ENCODE measurements around the gene SYT2. TPM values are rescaled to one million over a fixed set of nuclear protein-coding genes. Genes with fewer than 3 reads are reported as not detected.

Gene SYT2
- total and polyA plus RNA-seq, 10 of the 15 experiments (the other 5 are each of a cell fraction or from before 2014, with no cell fraction given) = not detected

DNA sequence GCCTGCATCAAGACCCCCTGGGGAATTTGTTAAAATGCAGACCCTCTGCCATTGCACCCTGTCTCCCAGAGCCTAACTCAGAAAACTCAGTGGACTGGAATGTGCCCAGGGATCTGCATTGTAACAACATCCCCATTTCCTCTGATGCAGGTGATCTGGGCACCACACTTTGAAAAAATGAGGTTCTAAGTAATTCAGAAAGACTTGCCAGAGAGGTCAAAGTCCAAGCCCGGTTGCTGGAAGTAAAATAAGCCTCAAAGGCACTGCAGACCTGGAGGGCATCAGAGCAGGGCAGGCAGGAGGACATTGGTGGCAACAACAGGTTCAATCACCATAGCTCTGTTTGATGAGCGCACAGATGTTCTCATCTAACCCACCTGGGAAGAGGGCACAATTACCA is 90.7 kb downstream of the SYT2 start:
- ChIA-PET CTCF (interaction anchor here (0.6 kb wide), 1 partner anchor 161 kb away, joined by 3 read pairs; no protein-coding TSS in a partner anchor), RAD21 (ENCODE audit: unreplicated experiment) (interaction anchor here (1.2 kb wide), 1 partner anchor 86 kb away, joined by 4 read pairs; no protein-coding TSS in a partner anchor), POLR2A (no interaction called here), SMC1A (ENCODE audit: uncharacterized antibody, unreplicated experiment) (interaction anchor here (1.3 kb wide), 1 partner anchor 48 kb away, joined by 3 read pairs; no protein-coding TSS in a partner anchor)
- WGBS (ENCODE audit: insufficient coverage, insufficient replicate concordance, low lambda C conversion rate, missing lambda C conversion rate) = 36% methylated on average over 2 of the region's 2 CpGs
- Histone ChIP-seq H3K4me1 (ENCODE audit: control insufficient read depth, insufficient read depth, low read length) (peaks cover 40% of the 10 kb centered on the region), H3K4me3 (no peak overlapping the region), H3K9me3 (replicated peaks; ENCODE audit: control insufficient read depth, insufficient read depth, low read length) (no peaks in the 10 kb centered on the region), H4K20me1 (ENCODE audit: control insufficient read depth, insufficient read depth) (no peaks in the 10 kb centered on the region), H3K79me2 (ENCODE audit: control insufficient read depth, insufficient read depth, low read length) (no peaks in the 10 kb centered on the region), H3K27me3 (replicated peaks in 1 of 2; ENCODE audit: control insufficient read depth in 2 of 2, insufficient read depth in 2 of 2, low read length in 1 of 2) (no peaks in the 10 kb centered on the region), H3K4me2 (ENCODE audit: control insufficient read depth, insufficient read depth) (no peak overlapping the region), H3K27ac (ENCODE audit: control insufficient read depth, insufficient read depth) (no peak overlapping the region), H3K9ac (ENCODE audit: control insufficient read depth, insufficient read depth, low read length) (no peak overlapping the region), H3K36me3 (ENCODE audit: control insufficient read depth in 2 of 2, insufficient read depth in 2 of 2, low read length in 1 of 2) (no peaks in the 10 kb centered on the region), H2AFZ (ENCODE audit: control insufficient read depth, low read depth, low read length) (no peak overlapping the region)
- FAIRE-seq (no peak), ATAC-seq (no peak), DNase-seq (ENCODE audit: low read depth, low spot score) (no peak)
- intact Hi-C loops (cut with micrococcal nuclease; ENCODE audit: unreplicated experiment) = loop anchor here (5.0 kb wide), 1 partner anchor 272 kb away; the partner anchor contains the start of gene PPP1R12B
- BruUV-seq (replicated peaks) = no TSS peak
- in situ Hi-C loops (cut with MboI) = no loop called here
- TF ChIP-seq, protein P1, sequence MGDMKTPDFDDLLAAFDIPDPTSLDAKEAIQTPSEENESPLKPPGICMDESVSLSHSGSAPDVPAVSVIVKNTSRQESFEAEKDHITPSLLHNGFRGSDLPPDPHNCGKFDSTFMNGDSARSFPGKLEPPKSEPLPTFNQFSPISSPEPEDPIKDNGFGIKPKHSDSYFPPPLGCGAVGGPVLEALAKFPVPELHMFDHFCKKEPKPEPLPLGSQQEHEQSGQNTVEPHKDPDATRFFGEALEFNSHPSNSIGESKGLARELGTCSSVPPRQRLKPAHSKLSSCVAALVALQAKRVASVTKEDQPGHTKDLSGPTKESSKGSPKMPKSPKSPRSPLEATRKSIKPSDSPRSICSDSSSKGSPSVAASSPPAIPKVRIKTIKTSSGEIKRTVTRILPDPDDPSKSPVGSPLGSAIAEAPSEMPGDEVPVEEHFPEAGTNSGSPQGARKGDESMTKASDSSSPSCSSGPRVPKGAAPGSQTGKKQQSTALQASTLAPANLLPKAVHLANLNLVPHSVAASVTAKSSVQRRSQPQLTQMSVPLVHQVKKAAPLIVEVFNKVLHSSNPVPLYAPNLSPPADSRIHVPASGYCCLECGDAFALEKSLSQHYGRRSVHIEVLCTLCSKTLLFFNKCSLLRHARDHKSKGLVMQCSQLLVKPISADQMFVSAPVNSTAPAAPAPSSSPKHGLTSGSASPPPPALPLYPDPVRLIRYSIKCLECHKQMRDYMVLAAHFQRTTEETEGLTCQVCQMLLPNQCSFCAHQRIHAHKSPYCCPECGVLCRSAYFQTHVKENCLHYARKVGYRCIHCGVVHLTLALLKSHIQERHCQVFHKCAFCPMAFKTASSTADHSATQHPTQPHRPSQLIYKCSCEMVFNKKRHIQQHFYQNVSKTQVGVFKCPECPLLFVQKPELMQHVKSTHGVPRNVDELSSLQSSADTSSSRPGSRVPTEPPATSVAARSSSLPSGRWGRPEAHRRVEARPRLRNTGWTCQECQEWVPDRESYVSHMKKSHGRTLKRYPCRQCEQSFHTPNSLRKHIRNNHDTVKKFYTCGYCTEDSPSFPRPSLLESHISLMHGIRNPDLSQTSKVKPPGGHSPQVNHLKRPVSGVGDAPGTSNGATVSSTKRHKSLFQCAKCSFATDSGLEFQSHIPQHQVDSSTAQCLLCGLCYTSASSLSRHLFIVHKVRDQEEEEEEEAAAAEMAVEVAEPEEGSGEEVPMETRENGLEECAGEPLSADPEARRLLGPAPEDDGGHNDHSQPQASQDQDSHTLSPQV (IDR thresholded peaks at IDR 0.05) = no peak
- TF ChIP-seq, protein P2, sequence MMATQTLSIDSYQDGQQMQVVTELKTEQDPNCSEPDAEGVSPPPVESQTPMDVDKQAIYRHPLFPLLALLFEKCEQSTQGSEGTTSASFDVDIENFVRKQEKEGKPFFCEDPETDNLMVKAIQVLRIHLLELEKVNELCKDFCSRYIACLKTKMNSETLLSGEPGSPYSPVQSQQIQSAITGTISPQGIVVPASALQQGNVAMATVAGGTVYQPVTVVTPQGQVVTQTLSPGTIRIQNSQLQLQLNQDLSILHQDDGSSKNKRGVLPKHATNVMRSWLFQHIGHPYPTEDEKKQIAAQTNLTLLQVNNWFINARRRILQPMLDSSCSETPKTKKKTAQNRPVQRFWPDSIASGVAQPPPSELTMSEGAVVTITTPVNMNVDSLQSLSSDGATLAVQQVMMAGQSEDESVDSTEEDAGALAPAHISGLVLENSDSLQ (IDR thresholded peaks at IDR 0.05) = no peak
- TF ChIP-seq, protein P3, sequence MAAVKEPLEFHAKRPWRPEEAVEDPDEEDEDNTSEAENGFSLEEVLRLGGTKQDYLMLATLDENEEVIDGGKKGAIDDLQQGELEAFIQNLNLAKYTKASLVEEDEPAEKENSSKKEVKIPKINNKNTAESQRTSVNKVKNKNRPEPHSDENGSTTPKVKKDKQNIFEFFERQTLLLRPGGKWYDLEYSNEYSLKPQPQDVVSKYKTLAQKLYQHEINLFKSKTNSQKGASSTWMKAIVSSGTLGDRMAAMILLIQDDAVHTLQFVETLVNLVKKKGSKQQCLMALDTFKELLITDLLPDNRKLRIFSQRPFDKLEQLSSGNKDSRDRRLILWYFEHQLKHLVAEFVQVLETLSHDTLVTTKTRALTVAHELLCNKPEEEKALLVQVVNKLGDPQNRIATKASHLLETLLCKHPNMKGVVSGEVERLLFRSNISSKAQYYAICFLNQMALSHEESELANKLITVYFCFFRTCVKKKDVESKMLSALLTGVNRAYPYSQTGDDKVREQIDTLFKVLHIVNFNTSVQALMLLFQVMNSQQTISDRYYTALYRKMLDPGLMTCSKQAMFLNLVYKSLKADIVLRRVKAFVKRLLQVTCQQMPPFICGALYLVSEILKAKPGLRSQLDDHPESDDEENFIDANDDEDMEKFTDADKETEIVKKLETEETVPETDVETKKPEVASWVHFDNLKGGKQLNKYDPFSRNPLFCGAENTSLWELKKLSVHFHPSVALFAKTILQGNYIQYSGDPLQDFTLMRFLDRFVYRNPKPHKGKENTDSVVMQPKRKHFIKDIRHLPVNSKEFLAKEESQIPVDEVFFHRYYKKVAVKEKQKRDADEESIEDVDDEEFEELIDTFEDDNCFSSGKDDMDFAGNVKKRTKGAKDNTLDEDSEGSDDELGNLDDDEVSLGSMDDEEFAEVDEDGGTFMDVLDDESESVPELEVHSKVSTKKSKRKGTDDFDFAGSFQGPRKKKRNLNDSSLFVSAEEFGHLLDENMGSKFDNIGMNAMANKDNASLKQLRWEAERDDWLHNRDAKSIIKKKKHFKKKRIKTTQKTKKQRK (IDR thresholded peaks at IDR 0.05; ENCODE audit: low read depth, low read length) = no peak
- TF ChIP-seq, protein P4, sequence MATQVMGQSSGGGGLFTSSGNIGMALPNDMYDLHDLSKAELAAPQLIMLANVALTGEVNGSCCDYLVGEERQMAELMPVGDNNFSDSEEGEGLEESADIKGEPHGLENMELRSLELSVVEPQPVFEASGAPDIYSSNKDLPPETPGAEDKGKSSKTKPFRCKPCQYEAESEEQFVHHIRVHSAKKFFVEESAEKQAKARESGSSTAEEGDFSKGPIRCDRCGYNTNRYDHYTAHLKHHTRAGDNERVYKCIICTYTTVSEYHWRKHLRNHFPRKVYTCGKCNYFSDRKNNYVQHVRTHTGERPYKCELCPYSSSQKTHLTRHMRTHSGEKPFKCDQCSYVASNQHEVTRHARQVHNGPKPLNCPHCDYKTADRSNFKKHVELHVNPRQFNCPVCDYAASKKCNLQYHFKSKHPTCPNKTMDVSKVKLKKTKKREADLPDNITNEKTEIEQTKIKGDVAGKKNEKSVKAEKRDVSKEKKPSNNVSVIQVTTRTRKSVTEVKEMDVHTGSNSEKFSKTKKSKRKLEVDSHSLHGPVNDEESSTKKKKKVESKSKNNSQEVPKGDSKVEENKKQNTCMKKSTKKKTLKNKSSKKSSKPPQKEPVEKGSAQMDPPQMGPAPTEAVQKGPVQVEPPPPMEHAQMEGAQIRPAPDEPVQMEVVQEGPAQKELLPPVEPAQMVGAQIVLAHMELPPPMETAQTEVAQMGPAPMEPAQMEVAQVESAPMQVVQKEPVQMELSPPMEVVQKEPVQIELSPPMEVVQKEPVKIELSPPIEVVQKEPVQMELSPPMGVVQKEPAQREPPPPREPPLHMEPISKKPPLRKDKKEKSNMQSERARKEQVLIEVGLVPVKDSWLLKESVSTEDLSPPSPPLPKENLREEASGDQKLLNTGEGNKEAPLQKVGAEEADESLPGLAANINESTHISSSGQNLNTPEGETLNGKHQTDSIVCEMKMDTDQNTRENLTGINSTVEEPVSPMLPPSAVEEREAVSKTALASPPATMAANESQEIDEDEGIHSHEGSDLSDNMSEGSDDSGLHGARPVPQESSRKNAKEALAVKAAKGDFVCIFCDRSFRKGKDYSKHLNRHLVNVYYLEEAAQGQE (IDR thresholded peaks at IDR 0.05; ENCODE audit: low read depth, low read length) = no peak
- TF ChIP-seq CHD1 (IDR thresholded peaks at IDR 0.05; ENCODE audit: low read depth, low read length) = no peak
- TF ChIP-seq, protein P5, sequence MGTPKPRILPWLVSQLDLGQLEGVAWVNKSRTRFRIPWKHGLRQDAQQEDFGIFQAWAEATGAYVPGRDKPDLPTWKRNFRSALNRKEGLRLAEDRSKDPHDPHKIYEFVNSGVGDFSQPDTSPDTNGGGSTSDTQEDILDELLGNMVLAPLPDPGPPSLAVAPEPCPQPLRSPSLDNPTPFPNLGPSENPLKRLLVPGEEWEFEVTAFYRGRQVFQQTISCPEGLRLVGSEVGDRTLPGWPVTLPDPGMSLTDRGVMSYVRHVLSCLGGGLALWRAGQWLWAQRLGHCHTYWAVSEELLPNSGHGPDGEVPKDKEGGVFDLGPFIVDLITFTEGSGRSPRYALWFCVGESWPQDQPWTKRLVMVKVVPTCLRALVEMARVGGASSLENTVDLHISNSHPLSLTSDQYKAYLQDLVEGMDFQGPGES (IDR thresholded peaks at IDR 0.05) = no peak
- TF ChIP-seq CHD2 (IDR thresholded peaks at IDR 0.05; ENCODE audit: borderline replicate concordance, low read depth, low read length) = no peak
